Right atrium auricular region (tissue), 2 donors: ENCODE measurements around the gene GSDMA. TPM values are rescaled to one million over a fixed set of nuclear protein-coding genes. Genes with fewer than 3 reads are reported as not detected.

ENCODE experiments used
- DNase-seq: peaks from one replicate; pipeline ENCODE4 v3.0.0-alpha.2; 2019; ENCODE audit warnings: low spot score
- H3K27ac ChIP-seq, 2 donors: fragments of 200-600 bp; sonication (generic); 1 replicate in 1 of 2; 2 replicates in 1 of 2; pipeline ENCODE4 v1.5.1; 2016 to 2019
- H3K27me3 ChIP-seq, 2 donors: fragments of 200-600 bp; sonication (generic); one replicate each; pipeline versions ENCODE4 v1.5.1 to v1.6.0; 2017 to 2019
- H3K36me3 ChIP-seq: fragments of 200-600 bp; sonication (generic); one replicate; pipeline ENCODE4 v1.5.1; 2016
- H3K4me1 ChIP-seq, 2 donors: fragments of 200-600 bp; sonication (generic); one replicate each; pipeline versions ENCODE4 v1.5.1 to v1.6.0; 2017 to 2019
- H3K4me3 ChIP-seq, 2 donors: fragments of 200-600 bp; sonication (generic); 1 replicate in 1 of 2; 2 replicates in 1 of 2; pipeline ENCODE4 v1.5.1; 2017 to 2019; ENCODE audit warnings: mild to moderate bottlenecking in 1 of 2, moderate library complexity in 1 of 2
- H3K9me3 ChIP-seq, 2 donors: fragments of 200-600 bp; sonication (generic); one replicate each; pipeline ENCODE4 v1.5.1; 2019
- CTCF ChIP-seq, 2 donors: fragments of 200-600 bp; sonication (generic); IDR thresholded peaks; one replicate each; pipeline ENCODE4 v1.5.1; 2019; ENCODE audit warnings: antibody characterized with exemption in 2 of 2
- total RNA-seq, 2 donors: library from RNA; depleted of rRNA; stranded (reverse); fragments of >200 nt; gene quantifications; one replicate each; pipeline ENCODE4 v1.1.0, GENCODE V29; 2016

GSDMA gene
- total RNA-seq, result under 1 TPM in 1 of 2 donors, not detected in 1; 0.75 TPM

GRCh38 chr17:39962642-39963220 lies at the start of gene GSDMA:
GSDMA (plus strand) TSS chr17:39963004; CDS start chr17:39965688, 2,684 bp downstream.
- TF ChIP-seq CTCF (IDR thresholded peaks at IDR 0.05), result no peak
- Histone ChIP-seq H3K4me3 (no peak within 1 kb of the TSS), H3K27me3 (no peaks in the 10 kb centered on the region), H3K4me1 (peaks cover 0 to 5% of the 10 kb centered on the region in 2 donors), H3K27ac (no peak within 1 kb of the TSS), H3K9me3 (no peaks in the 10 kb centered on the region), H3K36me3 (no peaks in the 10 kb centered on the region)
- DNase-seq, result no peak

- no peak for DNase-seq
- no peak overlapping the region for H3K4me3 ChIP-seq
- no peak overlapping the region for H3K27ac ChIP-seq
- H3K36me3 ChIP-seq, result peaks cover under 1% of the 10 kb centered on the region
- no peaks in the 10 kb centered on the region for H3K9me3 ChIP-seq
- H3K4me1 ChIP-seq, result no peaks in the 10 kb centered on the region
- no peaks in the 10 kb centered on the region for H3K27me3 ChIP-seq
- TF ChIP-seq CTCF (IDR thresholded peaks at IDR 0.05), result no peak
Measured at GRCh38 chr17:39913989-39914388, 48.8 kb upstream of the GSDMA start.

GRCh38 chr17:39915559-39915958 lies 47.2 kb upstream of the GSDMA start:
- no peak overlapping the region for H3K27ac ChIP-seq
- DNase-seq, result no peak
- H3K4me1 ChIP-seq, result no peaks in the 10 kb centered on the region
- H3K9me3 ChIP-seq, result no peaks in the 10 kb centered on the region
- H3K27me3 ChIP-seq, result no peaks in the 10 kb centered on the region
- TF ChIP-seq CTCF (IDR thresholded peaks at IDR 0.05), result no peak
- H3K4me3 ChIP-seq, result no peak overlapping the region
- peaks cover 10% of the 10 kb centered on the region for H3K36me3 ChIP-seq

- Histone ChIP-seq H3K9me3 (no peaks in the 10 kb centered on the region), H3K36me3 (peaks cover 22% of the 10 kb centered on the region), H3K27ac (no peak overlapping the region), H3K4me1 (no peaks in the 10 kb centered on the region), H3K4me3 (no peak overlapping the region), H3K27me3 (no peaks in the 10 kb centered on the region)
- TF ChIP-seq CTCF (IDR thresholded peaks at IDR 0.05), result no peak
- no peak for DNase-seq
Measured at GRCh38 chr17:39916918-39917317, 45.9 kb upstream of the GSDMA start.

- no peak for DNase-seq
- no peaks in the 10 kb centered on the region for H3K27me3 ChIP-seq
- TF ChIP-seq CTCF (IDR thresholded peaks at IDR 0.05), result no peak
- no peak overlapping the region for H3K27ac ChIP-seq
- no peaks in the 10 kb centered on the region for H3K9me3 ChIP-seq
- no peaks in the 10 kb centered on the region for H3K4me1 ChIP-seq
- no peak overlapping the region for H3K4me3 ChIP-seq
- peaks cover 44% of the 10 kb centered on the region for H3K36me3 ChIP-seq
Measured at GRCh38 chr17:39919087-39919683, 43.6 kb upstream of the GSDMA start.
